GM19463 (cell line): Measurements from ENCODE around the gene FTCD.
"Not testable (repeated sequence)": the region's sequence is repeated elsewhere in the genome, so short reads cannot be mapped to it uniquely, and the experiment has no call there.

Source experiments
- ATAC-seq: cut with Tn5 transposase; IDR thresholded peaks from one replicate; pipeline ENCODE4 v1.9.1; 2021; ENCODE audit warnings: mild to moderate bottlenecking, moderate library complexity; ENCODE audit not compliant: unreplicated experiment

FTCD gene

DNA sequence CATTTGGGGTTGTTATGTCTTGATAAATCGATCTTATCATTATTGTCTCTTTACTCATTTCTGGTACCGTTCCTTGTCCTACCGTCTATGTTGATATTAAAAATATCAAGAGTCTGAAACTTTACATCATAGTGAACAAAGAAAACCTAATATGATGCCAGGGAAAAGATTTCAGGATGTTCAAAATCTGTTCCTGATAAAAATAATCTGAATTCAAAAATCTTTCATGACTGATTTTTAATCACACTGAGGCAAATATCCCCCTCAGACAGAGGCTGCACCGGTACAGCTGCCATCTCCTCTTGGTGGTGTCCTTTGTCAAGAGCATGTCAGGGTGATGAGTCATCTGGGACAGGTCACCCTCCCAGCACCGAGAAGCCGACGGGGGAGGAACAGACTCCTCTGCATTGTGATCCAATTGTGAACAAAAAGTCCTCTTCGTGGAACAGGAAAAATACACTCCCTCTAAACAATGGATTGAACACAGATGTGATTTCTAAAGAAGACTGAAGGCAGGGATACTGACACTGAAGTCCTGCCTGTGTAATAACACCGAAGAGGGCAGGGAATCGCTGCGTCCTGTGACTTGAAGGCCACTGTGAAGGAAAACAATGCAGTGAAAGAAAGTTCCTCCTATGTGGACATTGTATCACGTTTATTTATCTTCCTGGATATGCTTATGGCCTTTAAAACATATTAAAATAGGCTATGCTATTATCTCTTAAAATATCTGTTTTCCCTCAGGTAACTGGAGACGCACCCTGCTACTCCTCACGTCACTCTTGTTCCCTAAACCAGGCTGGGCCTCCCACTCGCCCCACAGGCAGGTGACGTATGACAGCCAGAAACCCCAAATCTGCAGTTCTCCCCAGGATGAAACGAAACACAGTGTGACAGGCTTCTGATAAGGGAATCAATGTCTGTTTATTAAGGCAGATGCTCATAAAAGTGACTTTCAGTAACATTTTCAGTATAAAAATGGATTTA lies 33.1 kb upstream of the FTCD start:
- ATAC-seq: no peak

DNA sequence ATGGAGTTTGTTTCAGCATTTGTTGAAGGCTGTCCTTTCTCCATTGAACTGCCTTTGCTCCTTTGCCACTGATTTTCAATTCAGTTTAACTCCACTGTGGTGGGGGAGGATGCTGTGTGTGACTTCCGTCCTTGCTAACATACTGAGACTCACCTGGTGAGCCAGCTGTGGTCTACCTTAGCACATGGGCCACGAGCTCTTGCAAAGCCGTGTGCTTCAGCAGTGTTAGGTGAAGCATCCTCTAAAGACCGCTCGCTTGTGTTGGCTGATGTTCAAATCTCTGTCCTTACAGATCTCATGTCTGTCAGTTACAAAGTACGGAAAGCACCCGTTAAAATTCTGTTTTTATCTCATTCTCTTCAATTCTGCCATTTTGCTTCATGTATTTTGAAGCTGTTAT lies 32.4 kb upstream of the FTCD start:
- ATAC-seq: no peak

DNA sequence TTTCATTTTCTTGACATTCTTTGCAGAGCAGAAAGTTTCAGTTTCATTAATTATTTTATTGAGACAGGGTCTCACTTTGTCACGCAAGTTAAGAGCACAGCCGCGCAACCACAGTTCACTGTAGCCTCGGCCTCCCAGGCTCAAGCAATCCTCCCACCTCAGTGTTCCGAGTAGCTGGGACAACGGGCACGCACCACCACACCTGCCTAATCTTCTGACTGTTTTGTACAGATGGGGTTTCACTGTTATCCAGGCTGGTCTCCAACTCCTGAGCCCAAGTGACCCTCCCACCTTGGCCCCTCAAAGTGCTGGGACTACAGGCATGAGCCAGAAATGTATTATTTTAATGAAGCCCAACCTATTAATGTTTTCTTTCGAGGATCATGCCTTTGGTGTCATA lies 31.9 kb upstream of the FTCD start:
- ATAC-seq: no peak

DNA sequence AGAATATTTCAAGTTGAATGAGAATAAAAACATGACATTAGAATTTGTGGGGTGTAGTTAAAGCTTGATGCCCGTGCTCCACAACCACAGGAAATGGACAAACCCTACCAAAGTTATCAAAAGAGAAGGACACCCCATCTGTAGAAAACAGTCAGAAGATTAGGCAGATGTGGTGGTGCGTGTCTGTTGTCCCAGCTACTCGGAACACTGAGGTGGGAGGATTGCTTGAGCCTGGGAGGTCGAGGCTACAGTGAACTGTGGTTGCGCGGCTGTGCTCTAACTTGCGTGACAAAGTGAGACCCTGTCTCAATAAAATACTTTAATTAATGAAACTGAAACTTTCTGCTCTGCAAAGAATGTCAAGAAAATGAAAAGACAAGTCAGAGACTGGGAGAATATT lies 30.3 kb upstream of the FTCD start:
- no peak for ATAC-seq

DNA sequence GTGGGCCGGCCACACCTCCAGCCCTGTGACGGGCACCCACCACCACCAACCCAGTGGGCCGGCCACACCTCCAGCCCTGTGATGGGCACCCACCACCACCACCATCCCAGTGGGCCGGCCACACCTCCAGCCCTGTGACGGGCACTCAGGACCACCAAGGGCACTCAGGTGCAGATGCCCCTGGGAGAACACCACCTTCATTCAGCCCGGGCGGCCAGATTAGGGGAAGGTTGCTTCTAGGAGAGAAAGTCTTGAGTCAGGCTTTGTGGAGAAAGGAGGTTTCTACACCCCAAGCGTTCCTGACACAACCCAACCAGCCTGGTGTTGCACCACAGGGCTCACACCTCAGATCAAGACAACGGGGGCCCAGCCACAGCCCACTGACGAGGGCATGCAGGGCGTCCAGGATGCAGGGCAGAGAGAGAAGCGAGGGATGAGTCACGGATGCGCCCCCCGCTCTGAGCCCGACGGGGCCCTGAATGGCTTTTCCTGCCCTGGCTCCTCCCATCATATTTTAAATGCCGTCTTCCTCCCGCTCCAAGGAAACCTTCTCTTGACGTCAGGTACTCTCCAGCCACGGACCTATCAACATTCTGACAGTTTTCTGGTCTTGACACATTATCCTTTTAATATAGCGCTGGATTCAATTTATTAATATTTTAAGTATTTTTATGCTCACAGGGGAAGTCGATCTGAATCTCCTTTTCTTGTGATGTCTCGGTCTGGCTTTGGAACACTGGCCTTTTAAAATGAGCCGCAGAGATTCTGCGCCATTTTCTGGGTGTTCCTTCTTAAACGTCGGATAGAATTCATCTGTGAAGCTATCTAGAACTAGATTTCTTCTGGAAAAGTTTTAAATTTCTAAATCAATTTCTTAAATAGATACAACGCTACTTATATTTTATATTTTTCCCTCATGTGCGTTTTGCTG lies 29.5 kb upstream of the FTCD start:
- ATAC-seq: no peak

DNA sequence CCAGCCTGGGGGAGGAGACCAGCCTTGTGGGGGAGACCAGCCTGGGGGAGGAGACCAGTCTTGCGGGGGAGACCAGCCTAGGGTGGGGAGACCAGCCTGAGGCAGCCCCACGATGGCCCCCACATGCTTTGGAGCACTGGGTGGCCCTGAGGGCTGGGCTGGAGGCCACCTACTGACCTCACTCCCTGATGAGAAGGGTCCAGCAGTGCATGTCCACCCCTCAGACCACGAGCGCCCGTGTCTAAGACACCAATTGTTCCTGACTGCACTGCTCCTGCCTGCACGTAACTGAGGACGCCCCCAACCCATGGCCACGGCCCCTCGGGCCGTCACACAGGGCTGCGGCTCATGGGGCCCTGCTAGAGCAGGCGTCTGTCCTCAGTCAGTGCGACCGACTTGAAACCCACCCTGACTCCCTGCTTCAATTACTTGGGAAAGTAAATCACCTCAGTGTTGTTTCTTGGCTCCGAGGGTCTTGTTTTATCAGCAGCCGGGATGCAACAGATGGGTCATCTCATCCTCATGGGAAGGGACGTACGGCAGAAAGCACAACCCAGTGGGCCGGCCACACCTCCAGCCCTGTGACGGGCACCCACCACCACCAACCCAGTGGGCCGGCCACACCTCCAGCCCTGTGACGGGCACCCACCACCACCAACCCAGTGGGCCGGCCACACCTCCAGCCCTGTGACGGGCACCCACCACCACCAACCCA lies 28.7 kb upstream of the FTCD start, which contains the start of gene SPATC1L:
Gene SPATC1L (minus strand): TSS at position 550 of the 715 bp plus-strand sequence. CDS start 1,643 bp downstream, outside the sequence.
- no peak for ATAC-seq

DNA sequence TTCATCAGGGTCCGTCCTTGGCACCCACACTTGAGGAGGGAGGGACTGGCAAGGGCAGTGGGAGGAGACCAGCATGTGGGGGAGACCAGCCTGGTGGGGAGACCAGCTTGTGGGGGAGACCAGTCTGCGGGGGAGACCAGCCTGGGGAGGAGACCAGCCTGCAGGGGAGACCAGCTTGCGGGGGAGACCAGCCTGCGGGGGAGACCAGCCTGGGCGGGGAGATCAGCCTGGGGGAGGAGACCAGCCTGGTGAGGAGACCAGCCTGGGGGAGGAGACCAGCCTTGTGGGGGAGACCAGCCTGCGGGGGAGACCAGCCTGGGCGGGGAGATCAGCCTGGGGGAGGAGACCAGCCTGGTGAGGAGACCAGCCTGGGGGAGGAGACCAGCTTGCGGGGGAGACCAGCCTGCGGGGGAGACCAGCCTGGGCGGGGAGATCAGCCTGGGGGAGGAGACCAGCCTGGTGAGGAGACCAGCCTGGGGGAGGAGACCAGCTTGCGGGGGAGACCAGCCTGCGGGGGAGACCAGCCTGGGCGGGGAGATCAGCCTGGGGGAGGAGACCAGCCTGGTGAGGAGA lies 28.0 kb upstream of the FTCD start:
- not testable (repeated sequence) for ATAC-seq

DNA sequence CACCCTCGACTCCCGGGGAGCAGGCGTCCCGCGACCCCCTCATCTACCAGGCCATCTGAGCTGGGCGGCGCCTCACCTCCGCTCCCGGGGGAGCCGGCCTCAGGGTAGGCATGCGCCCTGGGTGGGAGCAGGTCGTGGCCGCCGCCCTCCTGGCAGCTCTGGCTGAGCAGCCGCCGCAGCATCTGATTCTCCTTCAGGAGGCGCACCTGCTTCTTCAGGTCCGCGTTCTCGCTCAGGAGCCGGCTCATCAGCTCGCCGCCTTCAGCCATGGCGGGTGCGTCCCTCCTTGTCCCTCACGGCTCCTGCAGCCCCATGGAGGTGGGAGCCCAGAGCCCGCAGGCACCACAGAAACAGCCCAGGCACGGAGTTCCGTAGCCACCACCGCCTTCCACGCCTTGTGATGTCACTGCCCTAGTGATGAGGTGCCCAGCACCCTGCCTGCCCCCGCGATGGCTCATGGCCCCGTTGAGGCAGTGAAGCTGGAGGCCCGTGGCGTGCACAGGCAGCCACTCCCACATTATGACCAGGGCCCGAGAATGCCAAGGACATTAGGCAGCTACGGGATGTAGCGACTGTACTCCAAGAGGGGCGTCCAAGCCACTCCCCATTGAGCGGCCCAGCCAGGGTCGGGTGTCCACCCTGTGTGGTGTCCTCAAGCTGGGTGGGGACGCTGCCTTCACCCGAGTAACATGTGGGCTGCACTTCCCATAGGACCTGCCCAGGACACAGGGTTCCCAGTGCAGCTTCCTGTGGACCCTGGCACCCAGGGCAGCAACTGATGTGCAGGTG lies 27.4 kb upstream of the FTCD start:
- ATAC-seq: no peak

DNA sequence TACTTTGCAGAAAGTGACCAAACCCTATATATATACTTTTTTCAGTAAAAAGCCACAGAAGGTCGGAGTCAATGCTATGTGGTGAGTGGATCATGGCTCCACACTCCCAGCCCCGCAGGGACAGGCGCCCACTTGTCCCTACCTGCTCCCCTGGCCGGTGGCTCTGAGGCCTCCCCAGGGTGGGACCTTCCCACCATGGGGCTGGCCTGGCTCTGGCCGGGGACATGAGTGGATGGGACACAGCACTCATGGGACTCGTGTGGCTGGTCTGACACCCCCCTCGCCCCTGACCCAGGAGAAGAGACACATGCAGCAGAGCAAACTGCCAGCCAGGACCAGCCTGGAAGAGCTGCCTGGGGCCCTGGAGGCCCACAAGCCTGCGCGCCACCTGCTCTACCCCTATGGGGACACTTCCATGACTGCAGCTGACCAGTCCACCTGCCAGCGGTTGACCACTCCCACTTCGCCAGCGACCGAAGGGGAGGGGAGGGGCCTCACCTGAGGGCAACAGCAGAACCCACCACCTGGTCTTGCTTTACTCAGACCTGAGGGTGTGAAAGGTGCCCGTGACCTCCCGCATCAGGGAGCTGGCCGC lies 26.7 kb upstream of the FTCD start:
- no peak for ATAC-seq

DNA sequence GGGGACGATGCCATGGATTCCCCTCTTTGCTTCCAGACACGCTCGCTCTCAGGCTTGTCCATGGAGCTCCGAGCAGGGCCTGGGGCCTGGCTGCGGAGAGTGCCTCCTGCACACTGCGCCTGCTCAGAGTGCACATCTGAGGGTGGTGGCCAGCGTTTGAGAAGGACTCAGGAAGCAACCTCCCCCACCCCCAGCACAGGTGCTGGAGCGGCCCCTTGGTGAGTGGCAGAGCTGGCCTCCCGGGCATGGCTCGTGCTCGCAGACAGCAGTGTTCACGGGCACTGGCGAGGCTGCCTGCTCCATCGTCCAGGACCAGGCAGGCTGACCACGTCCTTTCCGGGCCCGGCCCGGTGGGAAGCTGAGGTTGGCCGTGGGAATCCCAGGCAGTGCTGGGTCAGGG lies 26.1 kb upstream of the FTCD start:
- ATAC-seq: no peak

DNA sequence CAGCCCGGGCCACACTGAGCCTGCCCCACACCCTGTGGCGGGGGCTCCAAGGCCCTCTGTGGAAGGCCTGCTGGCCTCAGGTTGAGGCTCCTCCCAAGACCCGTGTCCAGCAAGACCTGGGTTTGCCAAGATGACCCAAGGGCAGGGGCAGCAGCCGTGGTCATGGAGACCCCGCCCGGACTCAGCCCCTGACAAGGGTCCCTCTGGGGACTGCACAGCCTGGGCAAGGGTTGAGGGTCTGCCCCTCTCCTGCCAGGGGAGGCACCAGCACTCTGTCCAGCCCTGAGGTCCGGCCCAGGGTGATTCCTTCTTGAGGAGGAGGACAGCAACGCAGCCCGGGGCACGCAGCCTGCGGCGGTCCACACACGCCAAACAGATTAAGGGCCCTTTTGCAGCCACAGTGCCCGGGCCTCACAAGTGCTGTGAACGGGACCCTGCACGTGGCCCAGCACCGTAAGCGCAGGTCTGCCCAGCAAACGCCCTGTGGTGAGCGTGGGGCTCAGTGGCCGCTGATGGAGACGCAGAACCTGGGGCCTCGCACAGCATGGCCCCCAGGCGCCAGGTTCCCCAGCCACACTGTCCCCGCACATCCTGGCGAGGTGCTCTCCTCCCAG lies 25.5 kb upstream of the FTCD start:
- ATAC-seq: no peak

DNA sequence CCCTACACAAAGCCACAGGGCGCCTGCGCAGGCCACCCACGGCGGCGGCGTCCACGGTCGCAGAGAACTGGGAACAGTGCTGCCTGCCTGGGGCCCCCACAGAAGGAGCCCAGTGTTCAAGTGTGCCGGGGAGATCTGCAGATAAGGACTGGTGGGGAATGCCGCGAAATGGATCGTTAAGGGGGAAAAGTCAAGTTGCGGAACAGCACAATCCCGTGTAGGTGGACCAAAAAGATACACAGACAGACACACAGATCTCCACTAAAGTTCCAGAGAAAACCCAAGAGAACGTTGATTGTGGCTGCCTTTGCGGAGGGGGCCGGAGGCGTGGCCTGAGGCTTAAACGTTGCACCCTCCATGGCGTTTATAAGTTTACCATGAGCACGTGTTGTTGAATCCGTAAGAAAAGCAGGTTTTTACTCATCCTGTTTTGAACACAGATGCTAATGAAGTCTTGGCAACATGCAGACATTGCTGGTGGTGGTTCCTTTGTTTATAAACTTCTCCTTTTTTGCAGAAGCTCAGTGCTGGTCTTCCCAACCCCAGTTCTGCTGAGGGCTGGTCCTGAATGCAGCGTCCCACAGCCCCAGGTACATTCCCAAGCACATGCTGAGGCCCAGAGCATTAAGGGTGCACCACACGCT lies 24.8 kb upstream of the FTCD start:
- no peak for ATAC-seq

DNA sequence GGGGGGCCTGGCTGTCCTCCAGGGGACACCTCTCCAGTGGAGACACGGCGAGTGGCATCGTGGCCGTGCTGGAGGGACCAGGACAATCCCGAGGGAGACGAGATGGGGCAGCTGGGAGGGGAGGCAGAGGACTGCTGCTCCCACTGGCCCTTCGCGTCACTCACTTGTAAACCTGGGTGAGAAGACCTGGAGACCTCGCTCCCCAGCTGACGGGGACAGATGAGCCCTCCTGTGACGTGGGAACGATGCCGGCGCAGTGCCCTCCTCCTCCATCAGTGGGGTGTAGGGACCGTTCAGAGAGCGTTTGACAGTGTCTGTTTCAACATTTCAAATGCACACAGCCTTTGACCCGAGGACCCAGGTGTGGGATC lies 24.3 kb upstream of the FTCD start:
- ATAC-seq: no peak

DNA sequence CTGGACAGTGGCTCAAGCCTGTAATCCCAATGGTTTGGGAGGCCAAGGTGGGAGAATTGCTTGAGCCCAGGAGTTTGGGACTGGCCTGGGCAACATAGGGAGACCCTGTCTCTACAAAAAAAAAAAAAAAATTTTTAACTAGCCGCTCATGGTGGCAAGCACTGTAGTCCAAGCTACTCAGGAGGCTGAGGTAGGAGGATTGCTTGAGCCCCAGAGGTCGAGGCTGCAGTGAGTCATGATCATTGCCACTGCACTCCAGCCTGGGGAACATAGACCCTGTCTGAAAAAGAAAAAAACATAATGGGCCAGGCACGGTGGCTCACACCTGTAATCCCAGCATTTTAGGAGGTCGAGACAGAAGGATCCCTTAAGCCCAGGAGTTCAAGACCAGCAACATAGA lies 23.6 kb upstream of the FTCD start:
- no peak for ATAC-seq

DNA sequence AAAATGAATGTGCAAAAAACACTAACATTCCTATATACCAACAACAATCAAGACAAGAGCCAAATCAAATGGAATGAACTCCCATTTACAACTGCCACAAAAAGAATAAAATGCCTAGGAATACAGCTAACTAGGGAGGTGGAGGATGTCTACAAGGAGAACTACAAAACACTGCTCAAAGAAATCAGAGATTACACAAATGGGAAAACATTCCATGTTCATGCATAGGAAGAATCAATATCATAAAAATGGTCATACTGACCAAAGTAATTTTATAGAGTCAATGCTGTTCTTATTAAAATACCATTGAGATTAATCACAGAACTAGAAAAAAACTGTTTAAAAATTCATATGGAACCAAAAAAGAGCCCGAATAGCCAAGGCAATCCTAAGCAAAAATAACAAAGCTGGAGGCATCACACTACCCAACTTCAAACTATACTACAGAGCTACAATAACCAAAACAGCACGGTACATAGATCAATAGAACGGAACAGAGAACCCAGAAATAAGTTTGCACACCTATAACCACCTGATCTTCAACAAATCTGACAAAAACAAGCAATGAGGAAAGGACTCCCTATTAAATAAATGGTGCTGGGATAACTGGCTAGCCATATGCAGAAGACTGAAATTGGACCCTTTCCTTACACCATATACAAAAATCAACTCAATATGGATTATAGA lies 21.2 kb upstream of the FTCD start:
- not testable (repeated sequence) for ATAC-seq

DNA sequence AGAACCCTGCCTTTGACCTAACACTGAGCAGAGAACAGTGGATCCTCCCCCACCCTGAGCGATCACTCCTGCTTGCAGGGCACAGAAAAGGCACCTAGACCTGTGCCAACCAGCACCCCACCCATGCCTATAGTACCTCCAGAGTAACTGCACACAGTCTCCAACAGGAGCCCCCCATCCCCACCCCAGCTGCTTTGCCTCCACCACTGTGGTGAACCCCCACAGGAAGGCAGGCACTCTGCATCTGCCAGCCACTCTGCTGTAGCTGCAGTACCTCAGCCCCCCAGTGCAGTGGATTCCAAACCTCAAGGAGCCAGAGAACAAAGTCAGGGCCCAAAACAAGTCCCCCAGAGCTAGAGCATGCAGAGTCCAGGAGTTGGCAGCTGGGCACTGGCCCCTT lies 18.2 kb upstream of the FTCD start:
- ATAC-seq: no peak

DNA sequence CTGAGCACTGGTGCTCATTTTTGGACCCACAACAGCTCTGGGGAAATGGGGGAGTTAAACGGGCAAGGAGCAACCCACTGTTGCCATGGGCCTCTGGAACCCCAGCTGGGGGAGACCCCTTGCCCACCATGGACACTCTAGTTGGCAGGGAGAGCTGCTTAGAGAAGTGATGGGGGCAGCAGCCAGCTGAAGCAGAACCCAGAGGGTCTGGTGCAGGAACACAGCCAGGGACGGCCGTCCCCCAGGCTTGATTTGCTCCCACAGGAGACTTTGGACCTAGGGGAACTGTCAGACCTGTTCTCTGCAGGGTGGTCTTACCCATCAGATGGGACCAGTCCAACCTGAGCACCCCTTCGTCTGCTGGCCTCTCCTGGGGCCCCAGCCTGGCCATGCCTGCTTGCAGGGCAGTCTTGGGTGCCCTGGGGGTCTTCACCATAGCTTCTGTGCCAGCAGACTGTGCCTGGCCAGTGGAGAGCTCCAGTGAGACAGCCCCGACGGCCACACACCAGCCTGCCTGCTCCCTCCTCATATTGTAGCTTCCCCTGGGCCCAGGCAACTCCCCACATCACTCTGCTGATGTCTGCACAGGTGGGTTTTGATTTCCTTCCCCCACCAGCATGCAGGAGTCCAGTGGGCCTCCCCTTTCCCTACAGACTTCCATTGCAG lies 17.6 kb upstream of the FTCD start:
- ATAC-seq: no peak
